Activated T-cell treated with anti-CD3 and anti-CD28 coated beads for 48 hours (primary cell): ENCODE data around the gene BMP2K.
"Not testable (repeated sequence)": the region's sequence is repeated elsewhere in the genome, so short reads cannot be mapped to it uniquely, and the experiment has no call there.

Experiments used
- DNase-seq: peaks from one replicate; pipeline ENCODE4 v3.0.0-alpha.2; 2020; ENCODE audit warnings: low read depth

The BMP2K gene

GRCh38 chr4:78795594-78796416 lies 19.7 kb downstream of the BMP2K start:
- DNase-seq, result not testable (repeated sequence)

- DNase-seq, result no peak
Observed at GRCh38 chr4:78796526-78796925, 20.4 kb downstream of the BMP2K start.

DNA sequence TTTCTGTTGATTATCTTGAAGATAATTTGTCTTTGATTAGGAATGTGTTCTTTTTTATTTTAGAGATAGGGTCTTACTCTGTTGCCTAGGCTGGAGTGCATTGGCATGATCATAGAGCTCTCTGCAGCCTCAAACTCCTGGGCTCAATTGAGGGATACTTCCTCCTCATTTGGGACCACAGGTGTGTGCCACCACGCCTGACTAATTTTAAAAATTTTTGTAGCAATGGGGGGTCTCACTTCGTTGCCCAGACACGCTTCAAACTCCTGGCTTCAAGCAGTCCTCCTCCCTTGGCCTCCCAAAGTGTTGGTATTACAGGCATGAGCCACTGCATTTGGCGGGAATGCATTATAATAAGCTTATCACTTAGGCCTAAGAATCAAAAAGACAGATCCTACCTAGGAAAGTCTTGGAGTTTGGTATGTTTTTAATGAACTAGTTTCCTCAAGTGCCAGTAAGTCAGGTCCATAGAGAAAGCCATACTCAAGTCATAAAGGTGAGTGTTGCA lies 21.7 kb downstream of the BMP2K start:
- no peak for DNase-seq

- DNase-seq, result no peak
Observed at GRCh38 chr4:78799551-78800495, 23.7 kb downstream of the BMP2K start.

DNA sequence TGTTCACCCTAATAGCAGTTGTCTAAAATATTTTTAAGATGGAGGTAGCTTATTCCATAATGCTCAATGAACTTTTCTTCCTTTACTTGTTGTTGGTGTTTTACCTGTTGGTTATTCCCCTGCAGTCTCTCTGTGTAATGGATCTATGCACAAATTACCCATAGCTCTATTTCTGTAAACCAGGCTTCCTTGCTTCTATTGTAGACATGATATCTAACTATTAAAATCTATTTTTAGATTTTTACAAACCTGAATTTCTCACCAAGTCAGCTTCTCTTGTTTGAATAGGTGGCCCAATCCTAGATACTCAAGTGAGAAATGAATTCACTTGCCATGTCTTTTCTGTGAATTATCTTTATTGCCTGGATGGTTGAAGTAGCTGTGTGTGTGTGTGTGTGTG lies 24.8 kb downstream of the BMP2K start:
- DNase-seq, result no peak

DNA sequence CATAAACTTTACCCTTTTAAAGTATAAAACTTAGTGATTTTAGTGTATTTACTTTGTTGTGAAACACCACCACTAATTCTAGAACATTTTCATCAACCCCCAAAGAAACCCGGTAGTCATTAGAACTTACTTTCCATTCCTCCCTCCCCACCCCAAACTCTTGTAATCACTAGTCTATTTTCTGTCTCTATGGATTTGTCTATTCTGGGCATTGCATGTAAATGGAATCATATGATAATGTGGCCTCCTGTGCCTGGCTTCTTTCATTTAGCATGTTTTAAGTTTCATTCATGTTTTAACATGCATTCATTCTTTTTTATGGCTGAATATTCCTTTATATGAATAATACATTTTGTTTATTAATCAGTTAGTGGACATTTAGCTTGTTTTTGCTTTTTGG lies 27.8 kb downstream of the BMP2K start:
- no peak for DNase-seq

DNA sequence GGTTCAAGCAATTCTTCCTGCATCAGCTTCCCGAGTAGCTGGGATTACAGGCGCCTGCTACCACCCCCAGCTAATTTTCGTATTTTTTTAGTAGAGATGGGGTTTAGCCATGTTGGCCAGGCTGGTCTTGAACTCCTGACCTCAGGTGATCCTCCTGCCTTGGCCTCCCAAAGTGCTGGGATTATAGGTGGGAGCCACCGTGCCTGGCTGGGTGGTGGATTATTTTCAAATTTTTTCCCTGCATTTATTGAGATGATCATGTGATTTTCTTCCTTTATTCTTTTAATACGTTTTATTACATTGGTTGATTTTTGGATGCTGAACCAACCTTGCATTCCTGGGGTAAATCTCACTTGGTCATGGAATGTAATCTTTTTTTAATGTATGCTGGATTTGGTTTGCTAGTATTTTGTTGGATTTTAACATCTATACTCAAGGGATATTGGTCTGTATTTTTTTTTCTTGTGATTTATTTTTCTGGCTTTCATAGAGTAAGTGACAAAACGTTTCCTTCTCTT lies 30.9 kb downstream of the BMP2K start:
- DNase-seq, result no peak

- DNase-seq, result no peak
Observed at GRCh38 chr4:78809295-78809694, 33.1 kb downstream of the BMP2K start.

DNA sequence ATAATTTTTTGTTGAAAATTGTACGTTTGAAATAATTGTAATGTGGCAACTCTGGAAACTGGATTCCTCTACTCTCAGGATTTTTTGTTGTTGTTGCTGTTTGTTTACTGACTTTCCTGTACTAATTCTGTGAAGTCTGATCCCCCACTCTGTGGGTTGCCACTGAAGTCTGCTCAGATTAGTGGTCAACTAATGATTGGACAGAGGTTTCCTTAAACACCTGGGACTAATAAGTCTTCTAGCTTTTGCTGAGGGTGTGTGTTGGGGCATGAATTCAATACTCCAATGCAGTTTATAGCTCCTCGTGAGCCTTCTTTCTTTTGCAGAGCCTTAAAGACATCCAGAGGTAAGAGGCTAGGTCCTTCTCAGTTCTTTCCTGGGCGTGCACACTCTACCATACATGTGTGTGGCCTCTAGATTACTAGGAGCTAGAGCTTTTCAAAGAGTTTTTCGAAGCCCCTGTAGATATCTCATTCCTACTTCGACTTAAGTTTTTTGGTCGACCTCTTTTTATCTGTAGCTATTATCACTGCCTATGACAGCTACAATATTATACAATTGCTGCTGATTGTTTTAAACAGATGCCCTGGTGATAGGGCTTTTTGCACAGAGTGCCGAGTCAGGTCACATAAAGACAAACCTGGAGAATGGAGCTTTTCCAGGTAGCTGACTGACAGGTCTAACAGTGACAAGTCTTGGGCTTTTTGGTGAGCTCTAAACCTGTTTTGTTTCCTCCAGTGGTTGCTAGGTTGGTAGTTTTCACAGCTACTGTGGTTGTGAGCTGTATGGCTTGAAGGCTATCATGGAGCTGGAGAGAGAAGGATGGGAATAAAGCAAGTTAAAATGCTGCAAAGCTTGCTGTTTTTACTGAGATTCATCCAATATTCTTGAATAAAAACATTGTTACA lies 34.0 kb downstream of the BMP2K start:
- DNase-seq, result no peak

DNA sequence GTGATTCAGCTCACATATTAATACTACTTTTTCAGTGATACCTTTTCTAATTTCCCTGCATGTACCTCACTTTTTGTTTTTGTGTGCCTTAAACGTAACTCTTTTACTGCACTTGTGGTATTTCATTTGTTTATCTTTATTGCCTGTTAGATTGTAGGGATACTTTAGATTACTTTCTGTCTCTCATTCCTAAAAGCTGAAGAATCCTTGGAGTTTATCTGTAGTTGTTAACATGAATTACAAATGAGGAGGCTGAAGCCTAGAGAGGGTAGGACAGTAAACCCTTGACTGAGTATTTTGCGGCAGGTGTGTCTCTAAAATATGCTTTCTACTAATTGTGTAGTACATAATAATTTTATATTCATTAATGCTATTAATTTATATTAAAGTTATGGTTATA lies 34.9 kb downstream of the BMP2K start:
- no peak for DNase-seq

DNA sequence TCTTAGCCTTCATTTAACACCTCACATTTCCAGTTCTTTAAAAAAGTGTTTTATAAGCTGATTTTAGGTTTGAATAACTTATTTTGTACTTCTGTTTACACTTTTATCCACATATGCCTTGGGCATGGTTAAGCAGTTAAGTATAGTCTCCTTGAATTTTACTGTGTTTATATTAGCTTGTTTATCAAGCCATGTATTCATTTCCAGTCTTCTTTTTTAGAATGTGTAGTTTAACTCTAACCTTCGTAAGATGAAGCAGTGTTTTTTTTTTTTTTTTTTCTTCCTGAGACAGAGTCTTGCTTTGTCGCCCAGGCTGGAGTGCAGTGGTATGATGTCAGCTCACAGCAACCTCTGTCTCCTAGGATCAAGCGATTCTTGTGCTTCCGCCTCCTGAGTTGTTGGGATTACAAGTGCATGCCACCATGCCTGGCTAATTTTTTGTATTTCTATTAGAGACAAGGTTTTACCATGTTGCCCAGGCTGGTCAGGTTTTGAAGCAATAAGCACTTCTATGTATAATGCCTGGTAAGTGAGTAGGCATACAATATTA lies 42.5 kb downstream of the BMP2K start:
- no peak for DNase-seq

DNA sequence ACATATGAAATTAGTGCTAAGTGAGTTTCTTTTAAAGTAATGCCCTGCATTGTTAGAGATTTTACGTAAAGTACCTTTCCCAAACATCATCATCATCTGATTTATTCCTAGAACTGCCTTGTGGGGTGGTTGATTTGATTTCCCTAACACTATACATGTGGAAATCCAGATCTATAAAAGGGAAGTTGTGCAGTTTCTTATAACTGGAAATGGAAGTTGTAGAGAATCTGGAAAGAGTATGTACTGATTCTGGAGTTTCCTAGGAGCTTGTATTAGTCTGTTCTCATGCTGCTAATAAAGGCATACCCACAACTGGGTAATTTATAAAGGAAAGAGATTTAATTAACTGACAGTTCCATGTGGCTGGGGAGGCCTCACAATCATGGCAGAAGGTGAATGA lies 47.9 kb downstream of the BMP2K start:
- no peak for DNase-seq

DNA sequence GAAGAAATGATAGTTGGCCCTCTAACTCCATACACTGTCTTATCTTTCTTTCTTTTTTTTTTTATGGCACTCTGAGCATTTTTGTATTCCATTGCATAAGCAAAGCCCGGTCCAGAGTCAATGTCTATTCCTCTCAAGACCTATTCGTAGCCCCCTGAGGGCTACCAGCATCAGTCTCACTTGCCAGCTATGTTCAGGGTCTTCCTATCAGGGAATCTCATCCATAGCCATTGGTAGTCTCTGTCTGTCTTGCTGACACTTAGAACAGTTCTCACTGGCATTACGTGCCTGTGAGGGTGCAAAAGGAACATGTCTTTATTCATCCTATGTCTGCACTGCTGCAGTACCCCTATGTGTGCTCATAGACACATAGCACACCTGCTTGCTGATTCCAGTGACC lies 51.0 kb downstream of the BMP2K start:
- DNase-seq, result no peak

- DNase-seq, result no peak
Observed at GRCh38 chr4:78829296-78829695, 53.1 kb downstream of the BMP2K start.

DNA sequence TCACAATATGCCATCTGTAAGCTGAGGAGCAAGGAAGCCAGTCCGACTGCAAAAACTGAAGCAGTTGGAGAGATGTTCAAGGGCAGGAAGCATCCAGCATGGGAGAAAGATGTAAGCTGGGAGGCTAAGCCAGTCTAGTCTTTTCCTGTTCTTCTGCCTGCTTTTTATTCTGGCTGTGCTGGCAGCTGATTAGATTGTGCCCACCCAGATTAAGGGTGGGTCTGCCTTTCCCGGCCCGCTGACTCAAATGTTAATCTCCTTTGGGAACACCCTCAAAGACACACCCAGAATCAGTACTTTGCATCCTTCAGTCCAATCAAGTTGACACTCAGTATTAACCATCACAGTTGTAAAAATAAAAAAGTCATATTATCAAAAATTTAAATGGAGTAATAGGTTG lies 63.5 kb downstream of the BMP2K start:
- DNase-seq, result not testable (repeated sequence)

GRCh38 chr4:78840286-78840685 lies 64.1 kb downstream of the BMP2K start:
- not testable (repeated sequence) for DNase-seq

DNA sequence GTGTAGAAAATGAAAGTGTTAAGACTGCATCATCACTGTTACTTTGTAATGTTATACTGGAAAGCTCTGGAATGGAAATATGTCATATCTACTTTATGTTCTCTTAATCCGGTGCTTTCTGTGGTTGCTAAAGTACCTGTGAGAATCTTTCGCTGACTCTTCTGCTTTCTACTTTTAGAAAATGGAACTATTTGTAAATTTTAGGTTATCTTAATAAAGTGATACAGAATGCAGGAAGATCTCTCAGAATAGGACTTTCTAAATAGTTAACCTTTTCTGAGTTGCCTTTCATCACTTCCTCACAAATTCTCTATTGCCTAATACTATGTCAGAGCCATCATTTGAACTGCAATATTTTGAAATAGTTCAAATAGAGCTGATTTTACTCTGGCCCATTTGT lies 69.3 kb downstream of the BMP2K start:
- DNase-seq, result no peak

DNA sequence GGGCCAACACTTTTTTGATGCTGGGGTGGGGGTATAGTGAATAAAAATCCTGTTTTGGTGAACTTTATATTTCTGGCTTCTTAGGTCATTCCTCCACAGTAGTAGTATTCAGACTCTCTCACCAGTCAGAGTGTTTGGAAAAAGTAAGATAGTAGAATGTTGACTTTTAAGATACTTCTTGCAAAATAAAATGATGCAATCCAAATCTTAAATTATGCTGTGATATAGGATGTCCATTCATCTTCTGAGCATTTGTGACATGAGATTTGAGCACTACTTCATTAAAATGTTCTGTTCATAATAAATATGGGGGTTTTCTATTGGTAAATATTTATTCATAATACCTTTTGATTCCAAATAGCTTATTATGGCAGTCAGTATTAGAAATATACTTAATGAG lies 70.1 kb downstream of the BMP2K start:
- no peak for DNase-seq

DNA sequence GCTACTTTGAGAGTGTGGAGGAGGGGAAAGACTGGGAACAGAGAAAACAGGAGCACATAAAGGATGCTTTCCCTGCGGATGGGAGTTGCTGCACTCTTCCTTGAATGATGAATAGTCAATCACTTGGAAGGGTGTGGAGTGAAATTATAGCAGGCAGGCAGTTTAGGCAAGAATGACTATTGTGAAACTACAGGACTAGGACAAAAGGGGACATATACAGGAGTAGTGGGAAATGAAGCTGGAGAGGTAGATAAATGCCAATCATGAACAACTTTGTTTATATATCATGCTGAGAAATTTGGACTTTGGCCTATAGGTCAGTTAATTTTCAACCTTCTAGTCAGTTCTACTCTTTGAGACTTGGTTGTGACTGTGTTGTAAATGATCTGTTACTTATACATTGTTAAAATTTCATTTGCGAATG lies 86.2 kb downstream of the BMP2K start:
- DNase-seq, result no peak

- DNase-seq, result no peak
Observed at GRCh38 chr4:78863254-78863869, 87.2 kb downstream of the BMP2K start.

DNA sequence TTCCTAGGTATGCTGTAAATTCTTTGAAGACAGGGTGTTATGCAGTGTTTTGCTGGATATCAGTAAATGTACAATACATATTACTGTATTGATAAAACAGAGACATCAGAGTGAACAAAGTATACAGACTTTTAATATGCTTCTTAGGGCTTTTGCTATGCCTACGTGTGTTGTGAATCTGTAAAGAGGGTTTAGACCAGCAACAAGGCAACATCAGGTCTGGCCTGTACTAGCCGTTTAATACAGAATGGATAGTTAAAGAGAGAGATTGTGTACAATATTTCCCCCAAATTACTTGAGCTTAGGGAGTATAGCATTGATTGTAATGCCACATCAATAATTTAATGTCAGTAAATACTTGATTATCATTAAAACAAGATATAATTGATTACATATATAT lies 87.8 kb downstream of the BMP2K start:
- DNase-seq, result no peak
